ENCODE measurements around the gene FAM53B.
A peak's percentile ranks its signal among the peaks of the same experiment; 100 is the strongest.
"Not testable (repeated sequence)": the region's sequence is repeated elsewhere in the genome, so short reads cannot be mapped to it uniquely, and the experiment has no call there.

FAM53B gene

GRCh38 chr10:124744102-124745050 is at the start of gene FAM53B:
Gene FAM53B, minus strand, starts transcription at chr10:124744378. Its CDS starts 37,665 bp downstream, at chr10:124706713.
- H3K36me3 Mint-ChIP-seq (ENCODE audit: low read depth) = peaks cover 7% of the 10 kb centered on the region
- H3K4me1 Mint-ChIP-seq = peaks cover 44% of the 10 kb centered on the region
- no peaks in the 10 kb centered on the region for H3K9me3 Mint-ChIP-seq
- peak within 1 kb of the TSS; percentile 63 to 97 (median 89) for H3K27ac Mint-ChIP-seq
- peak within 1 kb of the TSS; percentile 94 to 98 (median 96) for H3K4me3 Mint-ChIP-seq
- TF ChIP-seq CTCF (IDR thresholded peaks at IDR 0.05; ENCODE audit: unreplicated experiment in 3 of 3) = no peak
- H3K27me3 Mint-ChIP-seq (ENCODE audit: low read depth) = peaks cover 2% of the 10 kb centered on the region

GRCh38 chr10:124792998-124793352 is 48.8 kb upstream of the FAM53B start:
- Mint-ChIP-seq H3K36me3 (ENCODE audit: low read depth) (peaks cover 9% of the 10 kb centered on the region), H3K4me3 (peak overlapping the region; percentile 91 to 99 (median 92)), H3K27ac (peak overlapping the region; percentile 58 to 89 (median 62)), H3K9me3 (no peaks in the 10 kb centered on the region), H3K4me1 (peaks cover 5% of the 10 kb centered on the region), H3K27me3 (ENCODE audit: low read depth) (no peaks in the 10 kb centered on the region)
- no peak for TF ChIP-seq CTCF (IDR thresholded peaks at IDR 0.05; ENCODE audit: unreplicated experiment in 3 of 3)

GRCh38 chr10:124791547-124792348 is 47.6 kb upstream of the FAM53B start, which contains the start of gene EEF1AKMT2:
Gene EEF1AKMT2, minus strand, starts transcription at chr10:124791887. Its CDS starts 54 bp downstream, at chr10:124791833.
- peak within 1 kb of the TSS; percentile 91 to 99 (median 92) for H3K4me3 Mint-ChIP-seq
- H3K27ac Mint-ChIP-seq = peak within 1 kb of the TSS; percentile 66 to 96 (median 88)
- peak; percentile 21 to 35 (median 32) for TF ChIP-seq CTCF (IDR thresholded peaks at IDR 0.05; ENCODE audit: unreplicated experiment in 3 of 3)
- peaks cover 5% of the 10 kb centered on the region for H3K4me1 Mint-ChIP-seq
- peaks cover 15% of the 10 kb centered on the region for H3K36me3 Mint-ChIP-seq (ENCODE audit: low read depth)
- H3K9me3 Mint-ChIP-seq = no peaks in the 10 kb centered on the region
- H3K27me3 Mint-ChIP-seq (ENCODE audit: low read depth) = no peaks in the 10 kb centered on the region

- H3K36me3 Mint-ChIP-seq (ENCODE audit: low read depth) = peaks cover 57% of the 10 kb centered on the region
- H3K4me1 Mint-ChIP-seq; H3K4me3 Mint-ChIP-seq; H3K27me3 Mint-ChIP-seq (ENCODE audit: low read depth); H3K9me3 Mint-ChIP-seq; H3K27ac Mint-ChIP-seq: not testable (repeated sequence)
Observed at GRCh38 chr10:124782900-124783299, 38.7 kb upstream of the FAM53B start.

- Mint-ChIP-seq H3K36me3 (ENCODE audit: low read depth) (peaks cover 63% of the 10 kb centered on the region), H3K4me1 (no peaks in the 10 kb centered on the region), H3K9me3 (peaks cover 8% of the 10 kb centered on the region), H3K27me3 (ENCODE audit: low read depth) (no peaks in the 10 kb centered on the region), H3K27ac (no peak overlapping the region), H3K4me3 (no peak overlapping the region)
- TF ChIP-seq CTCF (IDR thresholded peaks at IDR 0.05; ENCODE audit: unreplicated experiment in 3 of 3) = no peak
Observed at GRCh38 chr10:124768791-124769190, 24.6 kb upstream of the FAM53B start.

GRCh38 chr10:124765256-124765655 is 21.1 kb upstream of the FAM53B start:
- peaks cover 2% of the 10 kb centered on the region for H3K9me3 Mint-ChIP-seq
- peaks cover 41% of the 10 kb centered on the region for H3K36me3 Mint-ChIP-seq (ENCODE audit: low read depth)
- H3K27ac Mint-ChIP-seq = no peak overlapping the region
- H3K4me3 Mint-ChIP-seq = no peak overlapping the region
- TF ChIP-seq CTCF (IDR thresholded peaks at IDR 0.05; ENCODE audit: unreplicated experiment in 3 of 3) = no peak
- H3K4me1 Mint-ChIP-seq = no peaks in the 10 kb centered on the region
- H3K27me3 Mint-ChIP-seq (ENCODE audit: low read depth) = no peaks in the 10 kb centered on the region
